HG03575 (cell line): ENCODE data around the gene TBX6.

Experiments
- ATAC-seq: cut with Tn5 transposase; IDR thresholded peaks from one replicate; pipeline ENCODE4 v1.9.1; 2021; ENCODE audit not compliant: unreplicated experiment, insufficient number of reproducible peaks, low FRiP score; ENCODE audit errors: extremely low read depth

The TBX6 gene

GRCh38 chr16:30088832-30089624, 2.7 kb downstream of the TBX6 start:
- no peak for ATAC-seq

- no peak for ATAC-seq
These were observed 3.4 kb downstream of the TBX6 start for GRCh38 chr16:30088237-30088831.

GRCh38 chr16:30087181-30087898, 4.4 kb downstream of the TBX6 start:
- no peak for ATAC-seq

GRCh38 chr16:30086291-30087140, 5.2 kb downstream of the TBX6 start:
- no peak for ATAC-seq

- no peak for ATAC-seq
These were observed 5.9 kb downstream of the TBX6 start for GRCh38 chr16:30085820-30086219.

GRCh38 chr16:30085247-30085646, 6.5 kb downstream of the TBX6 start:
- ATAC-seq, result no peak

- ATAC-seq, result no peak
These were observed 6.9 kb downstream of the TBX6 start for GRCh38 chr16:30084816-30085159.

GRCh38 chr16:30084096-30084815, 7.5 kb downstream of the TBX6 start:
- no peak for ATAC-seq

- no peak for ATAC-seq
These were observed 8.3 kb downstream of the TBX6 start for GRCh38 chr16:30083216-30084055.

GRCh38 chr16:30082545-30083090, 9.1 kb downstream of the TBX6 start:
- no peak for ATAC-seq

- no peak for ATAC-seq
These were observed 12.2 kb downstream of the TBX6 start for GRCh38 chr16:30079480-30079879.

GRCh38 chr16:30078744-30079143, 13.0 kb downstream of the TBX6 start:
- ATAC-seq, result no peak

- no peak for ATAC-seq
These were observed 14.1 kb downstream of the TBX6 start for GRCh38 chr16:30077656-30078055.

GRCh38 chr16:30076276-30076791, 15.4 kb downstream of the TBX6 start:
- no peak for ATAC-seq

- ATAC-seq, result no peak
These were observed 16.0 kb downstream of the TBX6 start, which contains the start of gene PPP4C for GRCh38 chr16:30075503-30076275. PPP4C (plus strand) TSS chr16:30075994; CDS start chr16:30076378, 384 bp downstream.

- no peak for ATAC-seq
These were observed 21.2 kb downstream of the TBX6 start for GRCh38 chr16:30070490-30070889.
